ENCODE measurements around the gene STK26.

DNA sequence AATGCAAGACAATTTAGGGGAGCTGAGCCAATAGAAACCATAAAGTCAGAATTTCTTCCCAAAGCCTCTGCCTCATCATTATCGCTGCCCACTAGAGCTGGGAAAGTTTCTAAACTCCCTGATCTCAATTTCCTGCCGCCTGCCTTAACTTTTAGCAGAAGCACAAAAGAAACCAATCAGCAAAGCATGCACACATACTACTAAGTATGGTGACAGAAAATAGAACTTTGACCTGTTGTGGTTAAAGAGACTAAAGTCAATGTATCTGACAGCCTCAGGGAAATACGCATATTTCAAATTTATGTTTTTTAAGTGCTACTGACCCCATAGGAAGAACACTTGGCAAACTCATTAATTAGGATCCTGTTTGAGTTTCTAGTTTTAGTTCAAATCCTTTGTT is 10.1 kb downstream of the STK26 start:
- no peak for TF ChIP-seq POLR2A (IDR thresholded peaks at IDR 0.05; ENCODE audit: low read depth, low read length)
- TF ChIP-seq POLR2AphosphoS5 (IDR thresholded peaks at IDR 0.05; ENCODE audit: low read depth, low read length): no peak
- TF ChIP-seq TAF1 (IDR thresholded peaks at IDR 0.05; ENCODE audit: borderline replicate concordance, low read depth, low read length): no peak

Data from GM12892 (cell line).